A549 treated with ZK216348 at 1 μM for 4 hours (cell line): Measurements from ENCODE around the gene TAF4B. TPM values are rescaled to one million over a fixed set of nuclear protein-coding genes. Genes with fewer than 3 reads are reported as not detected.

Experiments used
- total RNA-seq: library from RNA; stranded (reverse); fragments of 200-300 nt; extraction: Qiagen RNA extraction; gene quantifications from 5 replicates; pipeline ENCODE4 v1.2.3, GENCODE V29; 2022; ENCODE audit warnings: low read depth

Gene TAF4B
- total RNA-seq, result 3.8 to 6.5 TPM (median 5.1 TPM) in 5 replicates

GRCh38 chr18:26226229-26227050 is at the start of gene TAF4B:
TSS of gene TAF4B (plus strand) at chr18:26226445. CDS start at chr18:26226934, 489 bp downstream.

Other genes starting within 250 kb of the TAF4B start
- 42.7 to 57.8 TPM (median 52.6 TPM) in 5 replicates for gene SS18, start 135.8 kb upstream of the TAF4B start, total RNA-seq
- gene PSMA8, start 92.6 kb upstream of the TAF4B start, total RNA-seq, result not detected in 5 replicates